Endodermal cell (in vitro differentiated cells): ENCODE measurements around the gene STON2. TPM values are rescaled to one million over a fixed set of nuclear protein-coding genes. Genes with fewer than 3 reads are reported as not detected.
A peak's percentile ranks its signal among the peaks of the same experiment; 100 is the strongest.

Experiments
- DNase-seq: peaks from one replicate; pipeline ENCODE4 v3.0.0-alpha.2; 2017
- H3K27ac ChIP-seq: 2 replicates; pipeline ENCODE4 v1.5.1; 2013; ENCODE audit warnings: mild to moderate bottlenecking, low read depth, low read length, moderate library complexity
- H3K27me3 ChIP-seq: 2 replicates; pipeline ENCODE4 v1.6.1; 2013; ENCODE audit warnings: mild to moderate bottlenecking, low read length, moderate library complexity; ENCODE audit not compliant: insufficient read depth, control insufficient read depth, poor library complexity, severe bottlenecking
- H3K36me3 ChIP-seq: 2 replicates; pipeline ENCODE4 v1.7.0; 2013; ENCODE audit warnings: mild to moderate bottlenecking, low read length, moderate library complexity; ENCODE audit not compliant: control insufficient read depth, insufficient read depth
- H3K4me1 ChIP-seq: one replicate; pipeline ENCODE4 v1.7.0; 2013; ENCODE audit warnings: low read length; ENCODE audit not compliant: control insufficient read depth, insufficient read depth
- H3K4me3 ChIP-seq: 2 replicates; pipeline ENCODE4 v1.5.1; 2013; ENCODE audit warnings: mild to moderate bottlenecking, low read length, moderate library complexity
- H3K9ac ChIP-seq: 2 replicates; pipeline ENCODE4 v1.6.1; 2013; ENCODE audit warnings: mild to moderate bottlenecking, low read length, moderate library complexity; ENCODE audit not compliant: poor library complexity, severe bottlenecking; ENCODE audit errors: extremely low read depth
- H3K9me3 ChIP-seq: 2 replicates; pipeline ENCODE4 v1.6.1; 2013; ENCODE audit warnings: mild to moderate bottlenecking, low read length, moderate library complexity; ENCODE audit not compliant: control insufficient read depth
- H3K27ac Mint-ChIP-seq: 2 replicates; pipeline ENCODE4 v1.8.0; 2020; ENCODE audit warnings: mixed read lengths
- H3K27me3 Mint-ChIP-seq: 2 replicates; pipeline ENCODE4 v1.8.0; 2021; ENCODE audit warnings: mild to moderate bottlenecking, mixed read lengths; ENCODE audit not compliant: insufficient read depth
- H3K36me3 Mint-ChIP-seq: 2 replicates; pipeline ENCODE4 v1.8.0; 2020; ENCODE audit warnings: low read depth, mixed read lengths
- H3K4me1 Mint-ChIP-seq: 2 replicates; pipeline ENCODE4 v1.8.0; 2020; ENCODE audit warnings: mixed read lengths
- H3K4me3 Mint-ChIP-seq: 2 replicates; pipeline ENCODE4 v1.8.0; 2020; ENCODE audit warnings: mild to moderate bottlenecking, moderate library complexity, mixed read lengths
- H3K9me3 Mint-ChIP-seq: 2 replicates; pipeline ENCODE4 v1.8.0; 2020; ENCODE audit warnings: mild to moderate bottlenecking, mixed read lengths
- CTCF ChIP-seq: fragments of 200-600 bp; sonication (generic); conservative IDR thresholded peaks from 2 replicates; pipeline ENCODE4 v1.5.0; 2021; ENCODE audit warnings: antibody characterized with exemption, mild to moderate bottlenecking
- WGBS, 2 experiments: methylation state at CpG; one replicate each; pipeline versions ENCODE4 v1.1.5 to v1.1.7; 2013; ENCODE audit warnings: missing lambda C conversion rate in 2 of 2, mixed read lengths in 1 of 2; ENCODE audit not compliant: insufficient coverage in 1 of 2, insufficient read length in 1 of 2; 5-methylcytosine and 5-hydroxymethylcytosine counted together
- total RNA-seq, 2 donors: library from RNA; stranded (reverse); fragmentation: NEBNext Ultra II Directional in 1 of 2; extraction: Animal tissue kit (Norgen Biotek cat#: 25700) in 1 of 2; gene quantifications; 2 replicates in 1 of 2; 3 replicates in 1 of 2; pipeline ENCODE4 v1.2.1, GENCODE V29; 2021

STON2 gene
- total RNA-seq, 2 donors from 2014 or later: 37.2 to 43.9 TPM

- no peak overlapping the region for H3K4me3 Mint-ChIP-seq
- H3K9me3 Mint-ChIP-seq: no peaks in the 10 kb centered on the region
- no peak overlapping the region for H3K9ac ChIP-seq
- no peaks in the 10 kb centered on the region for H3K36me3 ChIP-seq
- peaks cover 5% of the 10 kb centered on the region for H3K36me3 Mint-ChIP-seq
- H3K27me3 ChIP-seq: peaks cover 22% of the 10 kb centered on the region
- H3K9me3 ChIP-seq: no peaks in the 10 kb centered on the region
- H3K27ac Mint-ChIP-seq: no peak overlapping the region
- WGBS, 2 experiments: 97 to 100% methylated on average over 1 of the region's 1 CpG
- H3K4me1 Mint-ChIP-seq: peaks cover 21% of the 10 kb centered on the region
- DNase-seq: no peak
- H3K4me1 ChIP-seq: peaks cover 6% of the 10 kb centered on the region
- TF ChIP-seq CTCF: no peak
- H3K27me3 Mint-ChIP-seq: peaks cover 19% of the 10 kb centered on the region
- H3K27ac ChIP-seq: no peak overlapping the region
- no peak overlapping the region for H3K4me3 ChIP-seq
Measured at GRCh38 chr14:81429028-81429427, 28.9 kb upstream of the STON2 start.

GRCh38 chr14:81427348-81428058 is 27.4 kb upstream of the STON2 start:
- Mint-ChIP-seq H3K27me3 (peaks cover 5% of the 10 kb centered on the region), H3K4me3 (no peak overlapping the region), H3K27ac (no peak overlapping the region), H3K4me1 (peaks cover 13% of the 10 kb centered on the region), H3K36me3 (peaks cover 10% of the 10 kb centered on the region), H3K9me3 (no peaks in the 10 kb centered on the region)
- no peak overlapping the region for H3K27ac ChIP-seq
- no peak overlapping the region for H3K4me3 ChIP-seq
- no peaks in the 10 kb centered on the region for H3K9me3 ChIP-seq
- no peak for TF ChIP-seq CTCF
- peaks cover 6% of the 10 kb centered on the region for H3K27me3 ChIP-seq
- H3K4me1 ChIP-seq: peaks cover 6% of the 10 kb centered on the region
- peak; percentile 52 for DNase-seq
- H3K9ac ChIP-seq: no peak overlapping the region
- WGBS, 2 experiments: 40 to 58% methylated on average over 2 to 7 of the region's 8 CpGs
- no peaks in the 10 kb centered on the region for H3K36me3 ChIP-seq

GRCh38 chr14:81423504-81423903 is 23.4 kb upstream of the STON2 start:
- H3K36me3 ChIP-seq: no peaks in the 10 kb centered on the region
- peaks cover 6% of the 10 kb centered on the region for H3K4me1 ChIP-seq
- no peak overlapping the region for H3K4me3 ChIP-seq
- H3K27me3 ChIP-seq: no peaks in the 10 kb centered on the region
- no peak overlapping the region for H3K27ac ChIP-seq
- no peak overlapping the region for H3K27ac Mint-ChIP-seq
- H3K9me3 ChIP-seq: peaks cover 2% of the 10 kb centered on the region
- no peak for DNase-seq
- H3K4me3 Mint-ChIP-seq: no peak overlapping the region
- peaks cover 18% of the 10 kb centered on the region for H3K36me3 Mint-ChIP-seq
- H3K9me3 Mint-ChIP-seq: no peaks in the 10 kb centered on the region
- 91% methylated on average over 6 of the region's 6 CpGs for WGBS, 2 experiments
- H3K4me1 Mint-ChIP-seq: peaks cover 11% of the 10 kb centered on the region
- H3K27me3 Mint-ChIP-seq: no peaks in the 10 kb centered on the region
- TF ChIP-seq CTCF: no peak
- H3K9ac ChIP-seq: no peak overlapping the region
